ENCODE measurements around the gene FRMD5. TPM values are rescaled to one million over a fixed set of nuclear protein-coding genes. Genes with fewer than 3 reads are reported as not detected.

The FRMD5 gene
- total RNA-seq, 4 donors from 2014 or later = 2.9 to 5.4 (median 3.8) TPM

DNA sequence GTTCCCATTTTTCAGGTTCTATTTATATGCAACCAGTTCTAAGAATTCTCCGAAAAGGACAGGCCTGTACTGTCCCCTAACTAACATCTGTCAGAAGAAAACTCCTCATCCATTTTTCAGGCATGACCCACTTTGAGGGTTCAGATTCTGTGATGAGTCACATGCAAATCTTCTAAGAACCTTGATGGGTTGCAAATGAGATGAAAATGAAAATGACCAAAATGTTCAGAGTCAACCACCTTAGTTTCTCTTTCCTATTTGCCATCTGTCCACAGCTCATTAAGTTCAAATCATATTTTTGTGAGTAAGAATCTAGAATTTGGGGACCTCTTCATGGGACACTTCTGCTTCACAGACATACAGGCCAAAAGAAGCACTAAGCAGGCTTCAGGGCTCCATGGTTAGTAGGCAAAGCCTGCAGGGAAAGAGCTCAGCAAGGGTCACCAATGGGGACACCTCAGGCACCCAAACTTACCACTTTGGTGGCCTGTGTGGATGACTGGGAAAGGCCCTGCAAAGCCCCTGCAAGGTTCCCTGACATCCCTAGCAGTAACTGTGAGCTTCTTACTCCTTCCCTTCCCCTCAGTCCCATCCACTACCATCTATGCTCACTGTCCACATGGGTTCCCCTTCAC, 246.3 kb downstream of the FRMD5 start:
- 97 to 100% methylated on average over 1 of the region's 1 CpG for WGBS, 2 donors
- TF ChIP-seq POLR2A (IDR thresholded peaks at IDR 0.05) (no peak), CTCF (IDR thresholded peaks at IDR 0.05) (no peak), EP300 (IDR thresholded peaks at IDR 0.05) (no peak)
- H3K4me1 ChIP-seq = no peaks in the 10 kb centered on the region
- DNase-seq (ENCODE audit: low spot score in 2 of 2) = no peak
- H3K36me3 ChIP-seq = no peaks in the 10 kb centered on the region
- H3K4me3 ChIP-seq = no peak overlapping the region
- H3K27ac ChIP-seq = no peak overlapping the region
- H3K9me3 ChIP-seq = no peaks in the 10 kb centered on the region
- no peaks in the 10 kb centered on the region for H3K27me3 ChIP-seq

GRCh38 chr15:43943511-43943910, 251.6 kb downstream of the FRMD5 start:
- no peak for DNase-seq (ENCODE audit: low spot score in 2 of 2)
- TF ChIP-seq POLR2A (IDR thresholded peaks at IDR 0.05) = no peak
- no peak for TF ChIP-seq CTCF (IDR thresholded peaks at IDR 0.05)
- no peak for TF ChIP-seq EP300 (IDR thresholded peaks at IDR 0.05)
- H3K9me3 ChIP-seq = no peaks in the 10 kb centered on the region
- no peaks in the 10 kb centered on the region for H3K27me3 ChIP-seq
- no peak overlapping the region for H3K4me3 ChIP-seq
- no peaks in the 10 kb centered on the region for H3K36me3 ChIP-seq
- no peak overlapping the region for H3K27ac ChIP-seq
- H3K4me1 ChIP-seq = no peaks in the 10 kb centered on the region

DNA sequence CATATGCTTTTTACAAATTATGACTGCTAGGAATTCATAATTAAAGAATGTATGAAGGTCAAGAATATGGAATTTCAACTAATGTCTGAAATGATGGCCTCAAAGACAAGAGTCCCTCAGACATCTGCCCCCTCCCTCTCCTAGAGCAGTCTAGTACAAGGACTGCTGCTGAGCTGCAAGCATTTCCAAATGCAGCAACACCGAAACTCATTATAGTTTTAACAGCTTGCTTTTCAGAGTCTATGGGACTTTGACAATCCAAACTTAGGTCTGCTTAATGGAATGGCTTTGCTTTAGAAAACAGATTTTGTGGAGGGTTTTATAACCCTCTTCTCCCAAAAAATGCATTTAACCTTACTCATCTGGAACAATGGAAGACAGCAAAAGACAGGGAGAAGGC, 252.9 kb downstream of the FRMD5 start:
- no peak for DNase-seq (ENCODE audit: low spot score in 2 of 2)
- Histone ChIP-seq H3K27ac (no peak overlapping the region), H3K27me3 (no peaks in the 10 kb centered on the region), H3K4me3 (no peak overlapping the region), H3K4me1 (no peaks in the 10 kb centered on the region), H3K36me3 (no peaks in the 10 kb centered on the region), H3K9me3 (no peaks in the 10 kb centered on the region)
- 54 to 64% methylated on average over 1 of the region's 1 CpG for WGBS, 2 donors
- no peak for TF ChIP-seq EP300 (IDR thresholded peaks at IDR 0.05)
- no peak for TF ChIP-seq POLR2A (IDR thresholded peaks at IDR 0.05)
- no peak for TF ChIP-seq CTCF (IDR thresholded peaks at IDR 0.05)

GRCh38 chr15:43941555-43941954, 253.5 kb downstream of the FRMD5 start:
- DNase-seq (ENCODE audit: low spot score in 2 of 2) = no peak
- no peaks in the 10 kb centered on the region for H3K27me3 ChIP-seq
- H3K27ac ChIP-seq = no peak overlapping the region
- no peaks in the 10 kb centered on the region for H3K4me1 ChIP-seq
- TF ChIP-seq CTCF (IDR thresholded peaks at IDR 0.05) = no peak
- TF ChIP-seq EP300 (IDR thresholded peaks at IDR 0.05) = no peak
- TF ChIP-seq POLR2A (IDR thresholded peaks at IDR 0.05) = no peak
- H3K4me3 ChIP-seq = no peak overlapping the region
- no peaks in the 10 kb centered on the region for H3K9me3 ChIP-seq
- no peaks in the 10 kb centered on the region for H3K36me3 ChIP-seq
- WGBS, 2 donors = 70 to 84% methylated on average over 3 of the region's 3 CpGs

DNA sequence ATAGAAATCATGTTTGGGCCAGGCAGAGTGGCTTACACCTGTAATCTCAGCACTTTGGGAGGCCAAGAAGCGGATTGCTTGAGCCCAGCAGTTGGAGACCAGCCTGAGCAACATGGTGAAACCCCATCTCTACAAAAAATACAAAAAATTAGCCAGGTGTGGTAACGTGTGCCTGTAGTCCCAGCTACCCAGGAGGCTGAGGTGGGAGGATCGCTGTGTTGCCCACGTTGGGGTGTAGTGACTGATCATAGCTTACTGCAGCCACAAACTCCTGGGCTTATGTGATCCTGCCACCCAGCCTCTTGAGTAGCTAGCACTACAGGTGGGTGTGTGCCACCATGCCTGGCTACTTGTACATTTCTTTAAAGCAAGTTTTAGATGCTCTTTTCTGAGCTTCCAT, 254.0 kb downstream of the FRMD5 start:
- TF ChIP-seq CTCF (IDR thresholded peaks at IDR 0.05) = no peak
- no peak for TF ChIP-seq EP300 (IDR thresholded peaks at IDR 0.05)
- TF ChIP-seq POLR2A (IDR thresholded peaks at IDR 0.05) = no peak
- no peak for DNase-seq (ENCODE audit: low spot score in 2 of 2)
- WGBS, 2 donors = 85% methylated on average over 4 of the region's 4 CpGs
- H3K9me3 ChIP-seq = no peaks in the 10 kb centered on the region
- no peak overlapping the region for H3K4me3 ChIP-seq
- H3K36me3 ChIP-seq = no peaks in the 10 kb centered on the region
- no peak overlapping the region for H3K27ac ChIP-seq
- H3K27me3 ChIP-seq = no peaks in the 10 kb centered on the region
- H3K4me1 ChIP-seq = no peaks in the 10 kb centered on the region
